GM21447 (cell line): Measurements from ENCODE around the gene CAMKMT.
A peak's percentile ranks its signal among the peaks of the same experiment; 100 is the strongest.

Source experiments
- ATAC-seq: cut with Tn5 transposase; IDR thresholded peaks from one replicate; pipeline ENCODE4 v1.9.1; 2021; ENCODE audit not compliant: unreplicated experiment

Gene CAMKMT

GRCh38 chr2:44766777-44767176, 405.0 kb downstream of the CAMKMT start:
- no peak for ATAC-seq

- ATAC-seq: no peak
Observed at GRCh38 chr2:44767691-44768090, 405.9 kb downstream of the CAMKMT start.

- ATAC-seq: no peak
Observed at GRCh38 chr2:44768438-44769236, 406.9 kb downstream of the CAMKMT start.

GRCh38 chr2:44769349-44770011, 407.7 kb downstream of the CAMKMT start:
- ATAC-seq: no peak

GRCh38 chr2:44770221-44771195, 408.8 kb downstream of the CAMKMT start:
- ATAC-seq: no peak

- ATAC-seq: no peak
Observed at GRCh38 chr2:44771522-44771921, 409.8 kb downstream of the CAMKMT start.

GRCh38 chr2:44772131-44772530, 410.4 kb downstream of the CAMKMT start:
- no peak for ATAC-seq

GRCh38 chr2:44772669-44773378, 411.1 kb downstream of the CAMKMT start:
- no peak for ATAC-seq

GRCh38 chr2:44774826-44775492, 413.2 kb downstream of the CAMKMT start:
- ATAC-seq: no peak

GRCh38 chr2:44777036-44777435, 415.3 kb downstream of the CAMKMT start:
- no peak for ATAC-seq

- no peak for ATAC-seq
Observed at GRCh38 chr2:44777537-44777936, 415.8 kb downstream of the CAMKMT start.

- ATAC-seq: peak; percentile 38
Observed at GRCh38 chr2:44778221-44778654, 416.5 kb downstream of the CAMKMT start.

- ATAC-seq: peak; percentile 95
Observed at GRCh38 chr2:44778671-44779476, 417.1 kb downstream of the CAMKMT start.

GRCh38 chr2:44779793-44780192, 418.0 kb downstream of the CAMKMT start:
- ATAC-seq: no peak

GRCh38 chr2:44780406-44780805, 418.7 kb downstream of the CAMKMT start:
- ATAC-seq: no peak

- no peak for ATAC-seq
Observed at GRCh38 chr2:44785433-44785832, 423.7 kb downstream of the CAMKMT start.

- no peak for ATAC-seq
Observed at GRCh38 chr2:44786045-44786816, 424.5 kb downstream of the CAMKMT start.

GRCh38 chr2:44786817-44787214, 425.1 kb downstream of the CAMKMT start:
- no peak for ATAC-seq
